ENCODE results near the gene TSPOAP1.

DNA sequence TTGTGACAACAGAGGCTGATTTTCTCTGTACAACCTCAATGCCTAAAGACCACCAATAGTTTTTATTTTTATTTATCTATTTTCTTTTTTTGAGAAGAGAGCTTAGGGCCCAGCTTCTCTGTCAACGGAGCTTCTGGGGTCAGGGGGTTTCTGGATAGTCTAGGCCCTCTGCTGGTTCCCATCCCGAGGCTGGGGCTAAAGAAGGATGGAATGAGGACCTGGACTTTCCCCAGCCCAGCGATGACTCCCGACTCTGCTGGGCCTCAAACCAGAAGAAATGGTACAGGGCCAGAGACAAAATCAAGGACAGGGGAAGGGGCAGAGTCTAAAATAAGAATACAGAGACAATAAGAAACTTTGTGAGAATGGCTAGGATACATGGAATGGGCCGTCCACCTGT lies 5.7 kb upstream of the TSPOAP1 start:
- TF ChIP-seq TAF1 (IDR thresholded peaks at IDR 0.05; ENCODE audit: borderline replicate concordance, insufficient read depth, low read length) (no peak), POLR2AphosphoS5 (IDR thresholded peaks at IDR 0.05; ENCODE audit: low read depth, low read length) (no peak), SIN3A (IDR thresholded peaks at IDR 0.05; ENCODE audit: borderline replicate concordance, insufficient read depth, low read length) (no peak)

All from PFSK-1 (cell line).